HCT116 (cell line): ENCODE results near the gene NUDT22. TPM values are rescaled to one million over a fixed set of nuclear protein-coding genes. Genes with fewer than 3 reads are reported as not detected.

Source experiments
- ATAC-seq: fragments of 200-7000 bp; cut with Tn5 transposase; 2 replicates; pipeline ENCODE4 v1.9.1; 2020; ENCODE audit warnings: mild to moderate bottlenecking, moderate library complexity
- BruUV-seq: library from RNA; stranded (reverse); fragments of 400-500 nt; replicated peaks from 2 replicates; lab custom pipeline; 2021; lab: Mats Ljungman, UMichigan
- CTCF ChIA-PET: fragments of 300-600 bp; sonication (Branson Sonifier 250); formaldehyde crosslinking; loops from one replicate; lab custom pipeline; 2021; ENCODE audit warnings: antibody characterized with exemption; lab: Charles Lee
- POLR2A ChIA-PET: fragments of 300-600, 350-600 bp; sonication (Branson Sonifier 250); formaldehyde crosslinking; loops from one replicate; lab custom pipeline; 2021; ENCODE audit warnings: antibody characterized with exemption; lab: Charles Lee
- RAD21 ChIA-PET, 2 experiments: fragments of 300-600 bp; sonication (Branson Sonifier 250); formaldehyde crosslinking; loops; one replicate each; lab custom pipeline; 2023; ENCODE audit warnings: low total read pairs in 2 of 2; ENCODE audit not compliant: uncharacterized antibody in 2 of 2, unreplicated experiment in 2 of 2, low non-redundant PET in 1 of 2; lab: Charles Lee
- DNase-seq: peaks from one replicate; pipeline ENCODE4 v3.0.0-alpha.2; 2010; ENCODE audit warnings: low read depth, low spot score
- H2AFZ ChIP-seq: fragments of 200-600 bp; shearing (Covaris generic), sonication (generic); 2 replicates; pipeline ENCODE4 v1.6.1; 2017; ENCODE audit warnings: low read depth, mixed run types, mixed read lengths, antibody characterized with exemption, low read length; ENCODE audit not compliant: poor library complexity, severe bottlenecking
- H3K27ac ChIP-seq: 2 replicates; pipeline ENCODE4 v1.5.1; 2012; ENCODE audit warnings: low read depth, low read length
- H3K27me3 ChIP-seq: fragments of 200-600 bp; sonication (generic); 2 replicates; pipeline ENCODE4 v1.6.1; 2016; ENCODE audit warnings: mixed run types, low read length, mixed read lengths; ENCODE audit not compliant: insufficient read depth
- H3K36me3 ChIP-seq, 2 experiments: fragments of 200-500 bp in 1 of 2; fragments of 200-600 bp in 1 of 2; sonication (Bioruptor generic) in 1 of 2; sonication (generic) in 1 of 2; 2 replicates each; pipeline versions ENCODE4 v1.5.1 to v1.6.1; 2014 to 2016; ENCODE audit warnings: low read length in 2 of 2, inconsistent platforms in 1 of 2, mixed read lengths in 1 of 2, mixed run types in 1 of 2; ENCODE audit not compliant: insufficient read depth in 2 of 2, control insufficient read depth in 1 of 2
- H3K4me1 ChIP-seq, 2 experiments: fragments of 200-600 bp in 1 of 2; sonication (generic) in 1 of 2; 2 replicates each; pipeline versions ENCODE4 v1.5.1 to v1.6.1; 2012 to 2017; ENCODE audit warnings: low read length in 2 of 2, inconsistent platforms in 1 of 2, mild to moderate bottlenecking in 1 of 2, mixed read lengths in 1 of 2, mixed run types in 1 of 2, moderate library complexity in 1 of 2; ENCODE audit not compliant: insufficient read depth in 2 of 2, control insufficient read depth in 1 of 2
- H3K4me2 ChIP-seq: fragments of 200-600 bp; sonication (generic); 2 replicates; pipeline ENCODE4 v1.6.1; 2017; ENCODE audit warnings: mixed run types, low read length, mixed read lengths
- H3K4me3 ChIP-seq, 2 experiments: fragments of 200-600 bp in 1 of 2; sonication (generic) in 1 of 2; replicated peaks in 1 of 2; 2 replicates each; pipeline ENCODE4 v1.5.1; 2011 to 2016; ENCODE audit warnings: low read length in 2 of 2, control low read depth in 1 of 2, low read depth in 1 of 2, mild to moderate bottlenecking in 1 of 2, mixed read lengths in 1 of 2, mixed run types in 1 of 2
- H3K79me2 ChIP-seq: fragments of 200-600 bp; sonication (generic); 2 replicates; pipeline ENCODE4 v1.6.1; 2017; ENCODE audit warnings: mild to moderate bottlenecking, mixed run types, low read length, moderate library complexity, mixed read lengths; ENCODE audit not compliant: insufficient read depth
- H3K9ac ChIP-seq: fragments of 200-600 bp; sonication (generic); 2 replicates; pipeline ENCODE4 v1.6.1; 2016; ENCODE audit warnings: low read length, mixed read lengths
- H3K9me2 ChIP-seq: fragments of 200-600 bp; sonication (generic), shearing (Covaris generic); 2 replicates; pipeline ENCODE4 v1.6.1; 2017; ENCODE audit warnings: mixed run types, mild to moderate bottlenecking, moderate library complexity; ENCODE audit not compliant: insufficient read depth
- H3K9me3 ChIP-seq, 2 experiments: fragments of 200-500 bp in 1 of 2; fragments of 200-600 bp in 1 of 2; sonication (Bioruptor generic) in 1 of 2; sonication (generic) in 1 of 2; 2 replicates each; pipeline ENCODE4 v1.6.1; 2014 to 2017; ENCODE audit warnings: low read length in 2 of 2, mixed read lengths in 2 of 2, inconsistent platforms in 1 of 2, low read depth in 1 of 2, mild to moderate bottlenecking in 1 of 2, mixed run types in 1 of 2, moderate library complexity in 1 of 2; ENCODE audit not compliant: control insufficient read depth in 1 of 2, insufficient read depth in 1 of 2
- H4K20me1 ChIP-seq: fragments of 200-600 bp; sonication (generic), shearing (Covaris generic); 2 replicates; pipeline ENCODE4 v1.6.1; 2017; ENCODE audit warnings: mixed run types, mild to moderate bottlenecking, moderate library complexity; ENCODE audit not compliant: insufficient read depth
- POLR2AphosphoS5 ChIP-seq: IDR thresholded peaks from 2 replicates; pipeline ENCODE4 v1.6.1; 2011; ENCODE audit warnings: mild to moderate bottlenecking, low read depth, low read length, moderate library complexity
- RAD21 ChIP-seq: IDR thresholded peaks from 2 replicates; pipeline ENCODE4 v1.6.1; 2012; ENCODE audit warnings: low read depth, mild to moderate bottlenecking
- SP1 ChIP-seq: IDR thresholded peaks from 2 replicates; pipeline ENCODE4 v1.6.1; 2012; ENCODE audit warnings: low read depth
- ZFX ChIP-seq: fragments of 450-650 bp; IDR thresholded peaks from 2 replicates; pipeline ENCODE4 v1.6.1; 2017
- intact Hi-C: fragments of 100-400 bp; cut with micrococcal nuclease; formaldehyde crosslinking; loops from 2 replicates; pipeline ENCODE4 v1.10.0; 2022
- total RNA-seq: library from RNA; stranded (reverse); gene quantifications from one replicate; pipeline ENCODE4 v1.2.1, GENCODE V29; 2021; ENCODE audit not compliant: unreplicated experiment

The NUDT22 gene
- total RNA-seq, 1 experiment from 2014 or later: 70.9 TPM

GRCh38 chr11:64244966-64245365, 18.9 kb downstream of the NUDT22 start:
- Histone ChIP-seq H4K20me1 (no peaks in the 10 kb centered on the region), H3K36me3 (peaks cover 0 to 12% of the 10 kb centered on the region in 2 experiments; a peak in 1 of 4 replicates), H3K27ac (peak overlapping the region; percentile 94), H3K4me3 (peak overlapping the region; percentile 99 to 100), H3K4me1 (peaks cover 35 to 71% of the 10 kb centered on the region in 2 experiments), H3K4me2 (peak overlapping the region; percentile 84), H3K79me2 (peaks cover 48% of the 10 kb centered on the region), H3K9ac (peak overlapping the region; percentile 100), H3K9me3 (no peaks in the 10 kb centered on the region), H2AFZ (no peak overlapping the region), H3K9me2 (no peaks in the 10 kb centered on the region), H3K27me3 (no peaks in the 10 kb centered on the region)
- ChIA-PET POLR2A (interaction anchor here (0.6 to 4.6 kb wide), 8 partner anchors 19 to 1355 kb away, joined by 3 to 29 read pairs (median 4); partner anchors contain the start of genes NUDT22, STIP1 and TRPT1), CTCF (interaction anchor here (0.6 to 3.1 kb wide), 4 partner anchors 24 to 111 kb away, joined by 3 to 15 read pairs (median 8); no protein-coding TSS in a partner anchor), RAD21 (no interaction called here)
- ATAC-seq (no peak), DNase-seq (no peak)
- intact Hi-C loops: no loop called here
- BruUV-seq: no TSS peak
- TF ChIP-seq SP1: no peak
- TF ChIP-seq POLR2AphosphoS5: peak; percentile 39; the same call in 1 of the 2 replicates

GRCh38 chr11:64245401-64245796, 19.3 kb downstream of the NUDT22 start:
- DNase-seq (no peak), ATAC-seq (no peak)
- Histone ChIP-seq H4K20me1 (no peaks in the 10 kb centered on the region), H3K79me2 (peaks cover 48% of the 10 kb centered on the region), H3K27ac (peak overlapping the region; percentile 94), H3K9ac (peak overlapping the region; percentile 100), H3K9me2 (no peaks in the 10 kb centered on the region), H3K27me3 (no peaks in the 10 kb centered on the region), H3K9me3 (no peaks in the 10 kb centered on the region), H2AFZ (no peak overlapping the region), H3K36me3 (peaks cover 0 to 12% of the 10 kb centered on the region in 2 experiments; a peak in 1 of 4 replicates), H3K4me3 (peak overlapping the region; percentile 99 to 100), H3K4me1 (peaks cover 33 to 71% of the 10 kb centered on the region in 2 experiments), H3K4me2 (peak overlapping the region; percentile 84)
- BruUV-seq: no TSS peak
- POLR2A ChIA-PET: interaction anchor here (0.7 to 4.6 kb wide), 8 partner anchors 19 to 1355 kb away, joined by 3 to 29 read pairs (median 5); partner anchors contain the start of genes NUDT22, STIP1 and TRPT1
- CTCF ChIA-PET: interaction anchor here (0.6 to 3.1 kb wide), 4 partner anchors 24 to 110 kb away, joined by 3 to 15 read pairs (median 8); no protein-coding TSS in a partner anchor
- intact Hi-C loops: no loop called here
- RAD21 ChIA-PET: interaction anchor here in 1 of 2 experiments (1.1 kb wide), 1 partner anchor 41 kb away, joined by 4 read pairs; no protein-coding TSS in a partner anchor
- TF ChIP-seq ZFX: no peak
- TF ChIP-seq RAD21: no peak
